Measurements from ENCODE around the gene IFT25.

Gene IFT25

DNA sequence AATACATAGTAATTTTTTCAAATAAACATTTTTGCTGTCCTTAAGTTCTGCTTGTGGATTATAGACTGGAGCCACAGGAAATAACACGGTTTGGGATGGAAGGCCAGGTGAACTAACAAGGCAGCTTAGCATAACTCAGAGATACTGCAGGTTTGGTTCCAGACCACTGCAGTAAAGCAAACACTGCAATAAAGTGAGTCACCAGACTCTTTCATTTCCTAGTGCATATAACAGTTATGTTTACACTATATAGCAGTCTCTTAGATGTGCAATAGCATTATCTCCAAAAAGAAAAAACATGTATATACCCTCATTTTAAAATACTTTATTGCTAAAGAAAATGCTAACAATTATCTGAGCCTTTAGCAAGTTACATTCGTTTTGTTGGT is 22.6 kb upstream of the IFT25 start:
- Mint-ChIP-seq H3K27me3 (no peaks in the 10 kb centered on the region), H3K9me3 (no peaks in the 10 kb centered on the region), H3K4me3 (no peak overlapping the region), H3K4me1 (peaks cover 8% of the 10 kb centered on the region), H3K36me3 (peaks cover 24% of the 10 kb centered on the region), H3K27ac (no peak overlapping the region)
- ATAC-seq (ENCODE audit: low read depth): no peak
- DNase-seq (ENCODE audit: low spot score in 2 of 2): no peak

DNA sequence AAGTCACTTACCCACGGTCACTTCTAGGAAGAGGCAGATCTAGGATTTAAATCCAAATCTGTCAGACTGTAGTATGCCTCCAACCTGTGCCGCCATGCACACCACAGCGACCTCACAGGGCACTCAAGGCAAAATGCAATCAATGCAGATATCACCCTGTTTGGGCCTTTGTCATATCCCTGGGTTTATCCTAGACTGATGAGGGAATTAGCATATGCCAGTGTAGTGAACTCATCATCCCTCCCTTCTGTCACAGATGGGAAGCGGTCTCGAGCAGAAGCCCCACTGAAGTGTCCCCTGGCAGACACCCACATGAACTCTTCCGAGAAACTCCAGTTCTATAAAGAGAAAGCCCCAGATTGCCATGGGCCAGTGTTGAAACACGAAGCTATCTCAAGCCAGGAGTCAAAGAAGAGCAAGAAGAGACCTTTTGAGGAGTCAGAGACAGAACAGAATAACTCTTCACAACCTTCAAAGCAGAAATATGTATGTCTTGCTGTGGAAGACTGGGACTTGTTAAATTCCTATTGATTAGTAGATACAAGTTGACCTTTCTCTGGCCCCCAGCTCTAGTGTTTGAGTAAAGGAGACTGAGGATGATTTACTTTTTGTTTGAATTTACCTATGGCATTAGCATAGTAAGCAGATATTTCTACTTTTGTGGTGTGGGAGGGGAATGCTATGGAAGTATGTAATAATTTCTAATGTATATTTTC is 22.1 kb upstream of the IFT25 start:
- Mint-ChIP-seq H3K27me3 (no peaks in the 10 kb centered on the region), H3K9me3 (no peaks in the 10 kb centered on the region), H3K27ac (no peak overlapping the region), H3K36me3 (peaks cover 21% of the 10 kb centered on the region), H3K4me1 (peaks cover 8% of the 10 kb centered on the region), H3K4me3 (no peak overlapping the region)
- DNase-seq (ENCODE audit: low spot score in 2 of 2) (no peak), ATAC-seq (ENCODE audit: low read depth) (no peak)

DNA sequence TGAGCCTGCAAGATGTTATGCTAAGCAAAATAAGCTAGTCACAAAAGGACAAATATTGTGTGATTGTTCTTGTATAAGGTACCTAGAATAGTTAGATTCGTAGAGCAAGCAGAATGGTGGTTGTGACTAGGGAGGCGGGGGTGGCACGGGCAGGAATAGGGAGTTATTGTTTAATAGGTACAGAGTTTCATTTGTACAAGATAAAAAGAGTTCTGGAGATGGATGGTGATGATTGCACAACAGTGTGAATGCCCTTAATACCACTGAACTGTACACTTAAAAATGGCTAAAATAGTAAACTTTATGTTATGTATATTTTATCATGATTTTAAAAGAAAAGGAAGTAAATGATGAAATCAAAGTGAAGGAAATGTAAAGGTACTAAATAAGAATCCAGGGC is 21.3 kb upstream of the IFT25 start:
- H3K27ac Mint-ChIP-seq: no peak overlapping the region
- no peak for ATAC-seq (ENCODE audit: low read depth)
- peaks cover 8% of the 10 kb centered on the region for H3K4me1 Mint-ChIP-seq
- H3K9me3 Mint-ChIP-seq: no peaks in the 10 kb centered on the region
- H3K27me3 Mint-ChIP-seq: no peaks in the 10 kb centered on the region
- no peak for DNase-seq (ENCODE audit: low spot score in 2 of 2)
- H3K4me3 Mint-ChIP-seq: no peak overlapping the region
- H3K36me3 Mint-ChIP-seq: peaks cover 23% of the 10 kb centered on the region

DNA sequence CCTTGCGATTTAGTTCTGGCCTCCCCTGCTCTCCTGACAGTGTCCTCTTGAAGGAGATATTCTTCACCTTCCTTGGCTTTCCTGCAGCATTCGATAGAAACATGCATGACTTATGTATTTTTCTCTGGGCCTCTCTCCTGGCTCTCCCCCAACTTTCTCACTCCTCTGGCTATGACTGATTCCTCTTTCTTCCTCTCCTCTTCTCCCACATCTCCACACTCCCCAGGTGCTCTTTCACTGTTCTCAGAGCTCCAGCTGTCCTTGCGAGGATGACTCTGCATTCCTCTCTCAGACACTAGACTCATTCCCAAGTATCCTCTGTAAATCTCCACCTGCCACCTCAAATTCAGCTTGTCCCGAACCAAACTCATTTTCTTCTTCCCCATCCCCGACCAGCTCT is 18.6 kb upstream of the IFT25 start:
- no peaks in the 10 kb centered on the region for H3K27me3 Mint-ChIP-seq
- H3K4me1 Mint-ChIP-seq: peaks cover 8% of the 10 kb centered on the region
- H3K9me3 Mint-ChIP-seq: no peaks in the 10 kb centered on the region
- ATAC-seq (ENCODE audit: low read depth) (no peak), DNase-seq (ENCODE audit: low spot score in 2 of 2) (no peak)
- peaks cover 21% of the 10 kb centered on the region for H3K36me3 Mint-ChIP-seq
- H3K27ac Mint-ChIP-seq: peak overlapping the region; percentile 39
- no peak overlapping the region for H3K4me3 Mint-ChIP-seq

DNA sequence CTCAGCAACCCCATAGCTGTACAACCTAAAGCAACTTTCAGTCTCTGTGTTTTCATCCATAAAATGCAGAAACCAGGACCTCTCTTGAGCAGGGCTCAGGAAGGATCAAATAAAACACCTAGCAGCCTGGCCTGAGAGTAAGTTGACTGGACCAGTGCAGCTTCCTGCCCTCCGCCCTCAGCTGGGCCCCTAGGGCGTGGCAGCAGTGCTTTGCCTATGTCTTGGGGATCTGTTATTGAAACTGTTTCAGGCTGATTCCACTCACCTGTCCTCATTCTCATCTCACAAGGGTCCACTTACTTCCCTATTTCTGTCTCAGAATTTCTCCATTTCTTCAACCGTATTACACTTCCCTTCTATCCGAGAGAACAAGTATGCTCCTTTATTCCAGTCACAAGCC is 18.0 kb upstream of the IFT25 start:
- Mint-ChIP-seq H3K4me1 (peaks cover 8% of the 10 kb centered on the region), H3K27ac (no peak overlapping the region), H3K27me3 (no peaks in the 10 kb centered on the region), H3K4me3 (no peak overlapping the region), H3K9me3 (no peaks in the 10 kb centered on the region), H3K36me3 (peaks cover 21% of the 10 kb centered on the region)
- DNase-seq (ENCODE audit: low spot score in 2 of 2) (no peak), ATAC-seq (ENCODE audit: low read depth) (no peak)

DNA sequence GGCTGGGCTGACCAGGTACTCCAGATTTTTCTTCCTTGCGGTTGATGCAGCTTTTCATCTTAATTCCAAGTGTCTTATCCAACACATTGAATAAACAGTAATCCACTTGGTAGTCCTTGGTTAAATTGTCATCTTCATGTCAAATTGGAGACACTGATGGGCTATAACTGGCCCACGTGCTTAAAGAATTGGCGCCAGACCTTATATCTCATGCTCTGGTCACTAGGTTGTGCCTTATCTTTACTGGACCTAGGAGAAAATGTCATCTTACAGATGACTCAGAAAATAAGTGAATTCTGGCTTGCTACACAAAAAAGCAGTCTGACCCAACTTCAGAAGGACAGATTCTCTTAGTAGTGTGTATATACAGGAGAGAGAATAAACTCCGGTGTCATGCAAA is 16.9 kb upstream of the IFT25 start:
- no peak overlapping the region for H3K27ac Mint-ChIP-seq
- DNase-seq (ENCODE audit: low spot score in 2 of 2) (no peak), ATAC-seq (ENCODE audit: low read depth) (no peak)
- H3K9me3 Mint-ChIP-seq: no peaks in the 10 kb centered on the region
- H3K4me1 Mint-ChIP-seq: peaks cover 8% of the 10 kb centered on the region
- H3K36me3 Mint-ChIP-seq: peaks cover 20% of the 10 kb centered on the region
- no peak overlapping the region for H3K4me3 Mint-ChIP-seq
- no peaks in the 10 kb centered on the region for H3K27me3 Mint-ChIP-seq

DNA sequence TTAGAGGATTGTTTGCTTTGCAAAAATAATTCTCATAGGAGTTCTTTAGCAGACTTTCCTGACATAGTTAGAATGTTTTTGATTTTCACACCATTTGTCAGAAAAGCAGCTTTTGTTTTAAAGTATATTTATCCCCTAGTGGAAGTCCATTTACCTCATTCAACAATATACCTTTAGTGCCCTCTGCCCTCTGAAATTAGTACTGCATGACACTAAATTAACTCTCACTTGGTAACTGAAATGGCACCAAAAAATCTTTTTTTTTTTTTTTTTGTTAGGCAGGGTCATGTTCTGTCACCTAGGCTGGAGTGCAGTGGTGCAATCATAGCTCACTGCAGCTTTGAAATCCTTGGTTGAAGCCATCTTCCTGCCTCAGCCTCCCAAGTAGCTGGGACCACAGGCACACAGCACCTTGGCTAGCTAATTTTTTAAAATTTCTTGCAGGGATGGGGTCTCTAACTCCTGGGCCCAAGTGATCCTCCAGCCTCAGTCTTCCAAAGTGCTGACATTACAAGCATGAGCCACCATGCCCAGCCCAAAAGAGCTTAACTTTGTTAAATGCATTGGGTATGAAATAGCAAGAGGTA is 14.3 kb upstream of the IFT25 start:
- Mint-ChIP-seq H3K4me3 (no peak overlapping the region), H3K36me3 (peaks cover 13% of the 10 kb centered on the region), H3K4me1 (peaks cover 8% of the 10 kb centered on the region), H3K9me3 (no peaks in the 10 kb centered on the region), H3K27ac (no peak overlapping the region), H3K27me3 (no peaks in the 10 kb centered on the region)
- ATAC-seq (ENCODE audit: low read depth) (peak; percentile 51), DNase-seq (ENCODE audit: low spot score in 2 of 2) (peak in 1 of 2 donors; percentile 49)

DNA sequence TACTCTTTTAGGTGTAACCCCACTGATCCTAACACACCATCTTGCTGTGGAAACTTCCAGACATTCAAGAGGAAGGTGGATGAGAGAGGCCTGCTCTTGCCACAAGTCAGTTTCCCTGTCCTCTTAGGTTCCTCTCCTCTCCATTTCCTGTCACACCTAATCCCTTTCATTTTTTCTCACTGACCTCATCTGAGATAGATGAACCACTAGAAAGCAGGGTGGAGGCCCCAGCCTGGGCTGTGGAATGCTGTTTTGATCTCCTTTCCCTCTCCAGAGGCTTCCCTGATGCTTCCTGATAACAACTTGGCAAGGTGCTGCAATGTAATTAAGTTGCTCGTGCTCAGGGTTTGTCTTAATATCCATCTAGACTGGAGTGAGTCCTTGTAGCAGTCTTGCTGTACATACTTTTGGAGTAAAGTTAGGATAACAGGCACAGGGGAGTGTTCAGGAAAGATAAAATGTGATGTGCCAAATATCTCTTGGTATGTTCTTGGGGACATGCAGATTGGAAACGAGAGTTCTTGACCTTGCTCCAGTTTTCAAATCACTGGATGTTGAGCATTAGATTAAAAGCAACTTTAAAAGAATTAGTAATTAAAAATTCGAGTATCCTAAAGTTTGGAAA is 11.8 kb upstream of the IFT25 start:
- Mint-ChIP-seq H3K4me3 (no peak overlapping the region), H3K27ac (no peak overlapping the region), H3K27me3 (no peaks in the 10 kb centered on the region), H3K4me1 (no peaks in the 10 kb centered on the region), H3K36me3 (peaks cover 10% of the 10 kb centered on the region), H3K9me3 (no peaks in the 10 kb centered on the region)
- ATAC-seq (ENCODE audit: low read depth): no peak
- DNase-seq (ENCODE audit: low spot score in 2 of 2): no peak

DNA sequence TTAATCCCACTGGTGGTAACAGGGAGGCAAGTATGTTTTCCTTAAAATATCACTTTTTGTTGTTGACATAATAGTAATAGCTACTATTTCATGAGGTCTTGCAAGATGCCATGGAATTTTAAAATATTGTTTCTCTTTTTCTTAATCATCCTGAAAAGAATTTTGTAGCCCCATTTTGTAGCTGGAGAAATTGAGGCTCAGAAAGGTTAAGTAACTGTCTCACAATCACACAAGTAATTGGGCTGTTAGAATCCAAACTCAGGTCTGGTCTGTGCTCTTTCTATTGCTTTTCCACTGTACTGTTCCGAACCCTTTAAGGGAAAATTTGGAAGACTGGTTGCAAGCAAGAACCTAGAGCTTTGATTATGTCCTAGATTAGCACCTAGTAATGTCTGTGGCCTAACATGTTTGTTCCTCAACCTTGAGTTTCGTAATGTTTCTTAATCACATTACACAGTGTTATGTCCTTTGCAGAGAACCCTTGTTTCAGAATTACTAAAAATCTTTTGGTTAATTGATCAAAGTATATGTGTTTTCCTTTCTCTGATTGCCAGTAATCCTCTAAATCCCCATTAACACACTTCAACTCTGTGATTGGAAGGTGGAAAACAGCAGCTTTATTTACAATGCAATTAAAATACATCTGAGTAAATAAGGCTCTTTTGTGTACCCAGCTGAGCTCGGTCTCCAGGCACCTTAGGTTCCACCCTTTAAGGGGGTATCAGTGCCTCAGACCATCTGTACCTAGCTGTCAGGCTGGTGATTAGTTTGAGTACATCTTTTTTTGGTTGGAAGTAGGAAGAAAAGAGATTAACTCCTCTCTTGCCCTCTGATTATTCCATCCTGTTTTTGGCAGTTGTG is 11.0 kb upstream of the IFT25 start:
- ATAC-seq (ENCODE audit: low read depth) (no peak), DNase-seq (ENCODE audit: low spot score in 2 of 2) (no peak)
- no peaks in the 10 kb centered on the region for H3K27me3 Mint-ChIP-seq
- H3K4me1 Mint-ChIP-seq: no peaks in the 10 kb centered on the region
- H3K9me3 Mint-ChIP-seq: no peaks in the 10 kb centered on the region
- H3K36me3 Mint-ChIP-seq: peaks cover 11% of the 10 kb centered on the region
- H3K4me3 Mint-ChIP-seq: no peak overlapping the region
- no peak overlapping the region for H3K27ac Mint-ChIP-seq

DNA sequence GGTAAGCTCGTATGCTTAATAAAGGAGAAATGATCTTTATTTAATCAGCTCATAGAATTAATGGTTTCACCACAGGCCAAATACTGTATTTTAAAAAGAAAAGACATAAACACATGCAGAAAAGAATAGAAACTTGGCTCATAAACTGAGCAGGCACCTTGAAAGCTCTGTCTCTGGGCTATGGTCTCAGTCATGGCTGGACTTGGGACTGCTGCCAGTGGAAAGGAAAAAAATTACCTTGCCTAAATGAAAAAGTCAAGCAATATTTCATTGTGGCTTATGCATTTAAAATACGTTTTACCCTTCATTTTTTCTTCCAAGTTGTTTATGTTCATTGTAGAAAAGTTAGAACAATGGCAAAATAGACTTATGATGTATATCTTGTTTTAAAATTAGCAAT is 8.6 kb upstream of the IFT25 start:
- H3K9me3 Mint-ChIP-seq: no peaks in the 10 kb centered on the region
- H3K27me3 Mint-ChIP-seq: no peaks in the 10 kb centered on the region
- H3K4me1 Mint-ChIP-seq: no peaks in the 10 kb centered on the region
- ATAC-seq (ENCODE audit: low read depth) (no peak), DNase-seq (ENCODE audit: low spot score in 2 of 2) (no peak)
- H3K36me3 Mint-ChIP-seq: peaks cover 9% of the 10 kb centered on the region
- H3K27ac Mint-ChIP-seq: no peak overlapping the region
- no peak overlapping the region for H3K4me3 Mint-ChIP-seq

DNA sequence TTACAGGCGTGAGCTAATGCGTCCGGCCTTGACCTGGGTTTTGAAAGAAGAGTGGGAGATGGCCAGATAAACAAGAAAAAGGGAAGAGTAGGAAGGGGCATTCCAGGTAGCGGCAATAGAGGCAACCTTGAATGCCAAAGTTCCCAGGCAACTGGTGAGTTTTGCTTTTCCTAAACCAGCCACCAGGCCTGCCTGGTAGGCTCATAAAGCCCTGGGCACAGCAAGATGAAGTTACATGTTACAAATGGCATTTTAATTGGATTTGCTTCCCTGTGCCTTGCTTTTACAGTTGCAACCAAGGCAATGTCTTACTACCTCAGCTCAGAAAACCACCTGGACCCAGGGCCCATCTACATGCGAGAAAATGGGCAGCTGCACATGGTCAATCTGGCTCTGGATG is 6.2 kb upstream of the IFT25 start:
- H3K4me1 Mint-ChIP-seq: peaks cover 6% of the 10 kb centered on the region
- H3K9me3 Mint-ChIP-seq: no peaks in the 10 kb centered on the region
- no peak overlapping the region for H3K27ac Mint-ChIP-seq
- no peak for DNase-seq (ENCODE audit: low spot score in 2 of 2)
- H3K27me3 Mint-ChIP-seq: no peaks in the 10 kb centered on the region
- peaks cover 7% of the 10 kb centered on the region for H3K36me3 Mint-ChIP-seq
- no peak for ATAC-seq (ENCODE audit: low read depth)
- no peak overlapping the region for H3K4me3 Mint-ChIP-seq

DNA sequence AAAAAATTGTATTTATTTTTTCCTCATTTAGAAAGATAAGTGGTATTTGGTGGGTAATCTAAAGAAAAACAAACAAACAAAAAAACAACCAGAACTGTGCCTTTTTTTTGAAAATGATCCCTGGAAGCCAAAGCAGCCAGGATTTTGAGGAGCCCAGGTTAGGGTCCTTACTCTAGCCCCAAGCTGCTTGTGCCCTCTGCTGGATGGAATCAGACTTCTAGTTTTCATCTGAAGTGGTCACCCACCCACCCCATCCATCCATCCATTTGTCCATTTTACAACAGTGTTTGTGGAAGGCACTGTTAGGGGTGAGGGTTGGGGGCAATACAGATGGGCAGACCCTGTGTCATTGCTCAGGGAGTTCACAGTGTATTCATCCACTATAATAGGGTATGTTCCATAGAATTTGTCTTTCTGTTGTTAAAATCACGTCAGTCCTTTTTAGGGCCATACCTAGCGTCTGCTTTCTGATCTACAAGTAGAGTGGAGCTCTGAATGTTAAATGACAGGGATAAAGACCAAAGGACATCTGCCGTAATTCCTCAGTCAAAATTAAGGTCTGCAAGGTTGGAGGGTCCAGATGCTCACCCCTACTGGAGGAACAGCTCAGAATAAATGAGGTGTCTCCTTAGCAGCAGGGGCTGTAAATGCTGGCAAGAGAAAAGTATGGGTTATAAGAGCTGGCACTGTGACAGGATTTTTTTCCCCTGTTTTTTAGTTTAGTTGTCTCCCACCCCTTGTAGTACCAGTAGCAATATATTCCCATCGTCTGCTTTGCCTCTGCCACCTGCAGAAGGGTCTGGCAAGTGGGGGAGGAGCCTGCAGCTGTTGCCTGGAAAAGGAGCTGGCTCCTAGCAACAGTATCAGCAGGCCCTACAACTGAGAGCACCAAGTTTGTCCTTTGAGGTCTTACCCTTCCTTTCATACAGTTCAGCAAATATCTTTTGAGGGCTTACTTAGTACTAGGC is 3.8 kb upstream of the IFT25 start:
- H3K36me3 Mint-ChIP-seq: peaks cover 7% of the 10 kb centered on the region
- DNase-seq (ENCODE audit: low spot score in 2 of 2) (no peak), ATAC-seq (ENCODE audit: low read depth) (no peak)
- peaks cover 18% of the 10 kb centered on the region for H3K4me1 Mint-ChIP-seq
- H3K27ac Mint-ChIP-seq: no peak overlapping the region
- H3K9me3 Mint-ChIP-seq: no peaks in the 10 kb centered on the region
- H3K27me3 Mint-ChIP-seq: no peaks in the 10 kb centered on the region
- no peak overlapping the region for H3K4me3 Mint-ChIP-seq

DNA sequence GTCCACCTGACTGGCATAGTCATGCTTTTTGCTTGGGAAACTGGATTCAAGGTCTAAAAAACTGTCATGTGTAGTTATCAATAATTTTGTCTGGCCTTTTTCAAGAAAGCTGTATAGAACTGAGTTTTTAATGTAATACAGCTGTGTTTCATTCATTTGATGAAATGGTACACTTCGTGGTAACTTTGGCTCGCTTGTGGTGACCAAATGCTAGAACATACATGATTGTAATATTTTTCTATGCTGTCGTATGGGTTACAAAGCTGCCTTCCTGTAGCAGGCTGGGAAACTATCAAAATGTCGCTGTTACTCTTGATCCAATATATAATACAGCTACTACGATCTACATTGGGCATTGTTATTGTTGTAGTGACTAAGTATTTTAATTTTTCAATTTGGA is 2.8 kb upstream of the IFT25 start:
- Mint-ChIP-seq H3K27ac (no peak overlapping the region), H3K27me3 (no peaks in the 10 kb centered on the region), H3K9me3 (no peaks in the 10 kb centered on the region), H3K4me3 (no peak overlapping the region), H3K36me3 (peaks cover 7% of the 10 kb centered on the region), H3K4me1 (peaks cover 21% of the 10 kb centered on the region)
- no peak for ATAC-seq (ENCODE audit: low read depth)
- DNase-seq (ENCODE audit: low spot score in 2 of 2): no peak

All from memory B cell (primary cell).